SJSA1 (cell line): ENCODE measurements around the gene CMTR2. TPM values are rescaled to one million over a fixed set of nuclear protein-coding genes. Genes with fewer than 3 reads are reported as not detected.
A peak's percentile ranks its signal among the peaks of the same experiment; 100 is the strongest.
"Not testable (repeated sequence)": the region's sequence is repeated elsewhere in the genome, so short reads cannot be mapped to it uniquely, and the experiment has no call there.

Experiments
- DNase-seq, 2 experiments: peaks; one replicate each; pipeline ENCODE4 v3.0.0-alpha.2; 2015 to 2020; ENCODE audit warnings: low spot score in 2 of 2, low read depth in 1 of 2
- H3K27ac ChIP-seq: fragments of 250-450 bp; sonication (Bioruptor Pico); 2 replicates; pipeline ENCODE4 v1.5.1; 2020; ENCODE audit warnings: mild to moderate bottlenecking, moderate library complexity
- H3K27me3 ChIP-seq: fragments of 250-450 bp; sonication (Bioruptor Pico); replicated peaks from 2 replicates; pipeline ENCODE4 v1.5.1; 2020; ENCODE audit warnings: mild to moderate bottlenecking, moderate library complexity
- H3K36me3 ChIP-seq: fragments of 250-450 bp; sonication (Bioruptor Pico); 2 replicates; pipeline ENCODE4 v1.5.1; 2020; ENCODE audit warnings: mild to moderate bottlenecking
- H3K4me1 ChIP-seq: fragments of 250-450 bp; sonication (Bioruptor Pico); replicated peaks from 2 replicates; pipeline ENCODE4 v1.6.1; 2021; ENCODE audit warnings: mild to moderate bottlenecking
- H3K4me3 ChIP-seq: fragments of 250-450 bp; sonication (Bioruptor Pico); 2 replicates; pipeline ENCODE4 v1.5.1; 2020; ENCODE audit warnings: mild to moderate bottlenecking
- H3K9me3 ChIP-seq: fragments of 250-450 bp; sonication (Bioruptor Pico); replicated peaks from 2 replicates; pipeline ENCODE4 v1.5.1; 2020; ENCODE audit warnings: mild to moderate bottlenecking
- total RNA-seq: library from RNA; depleted of rRNA; stranded (reverse); fragments of >200 nt; shearing (Covaris generic); gene quantifications from 2 replicates; pipeline ENCODE4 v1.2.3, GENCODE V29; 2014

The CMTR2 gene
- total RNA-seq, 1 experiment from 2014 or later: 31.2 TPM

DNA sequence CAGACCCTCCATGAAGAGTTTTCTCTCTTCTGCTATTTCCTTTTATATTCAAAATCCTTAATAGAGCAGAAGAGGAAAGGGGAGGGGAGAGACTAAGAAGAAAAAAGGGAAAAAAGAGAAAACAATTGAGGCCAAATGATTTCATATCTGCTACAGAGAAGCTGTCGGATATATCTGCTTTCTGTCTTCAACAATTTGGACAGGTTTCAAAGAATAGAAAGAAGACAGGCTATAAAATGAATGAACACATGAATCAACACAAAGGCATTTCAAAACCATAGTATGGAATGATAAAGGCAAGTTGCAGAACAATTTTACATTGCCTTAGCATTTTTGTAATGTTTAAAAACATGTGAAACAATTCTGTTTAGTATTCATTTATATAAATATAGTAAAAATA is 4.7 kb upstream of the CMTR2 start:
- no peaks in the 10 kb centered on the region; the same call in 1 of the 2 replicates for H3K27me3 ChIP-seq
- H3K27ac ChIP-seq: no peak overlapping the region
- no peak overlapping the region for H3K4me3 ChIP-seq
- no peak for DNase-seq
- no peaks in the 10 kb centered on the region for H3K36me3 ChIP-seq
- no peaks in the 10 kb centered on the region for H3K4me1 ChIP-seq
- no peaks in the 10 kb centered on the region for H3K9me3 ChIP-seq

DNA sequence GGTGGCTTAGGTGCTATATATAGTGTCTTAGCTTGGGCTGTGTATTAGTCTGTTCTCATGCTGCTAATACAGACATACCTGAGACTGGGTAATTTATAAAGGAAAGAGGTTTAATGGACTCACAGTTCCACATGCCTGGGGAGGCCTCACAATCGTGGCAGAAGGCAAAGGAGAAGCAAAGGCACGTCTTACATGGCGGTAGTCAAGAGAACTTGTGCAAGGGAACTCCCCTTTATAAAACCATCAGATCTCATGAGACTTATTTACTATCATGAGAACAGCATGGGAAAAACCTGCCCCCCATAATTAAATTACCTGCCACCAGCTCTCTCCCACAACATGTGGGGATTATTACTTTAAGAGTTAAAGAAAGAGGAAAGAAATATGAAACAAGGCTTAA is 2.9 kb upstream of the CMTR2 start:
- not testable (repeated sequence) for DNase-seq, H3K9me3 ChIP-seq, H3K4me1 ChIP-seq, H3K36me3 ChIP-seq, H3K27ac ChIP-seq, H3K4me3 ChIP-seq, H3K27me3 ChIP-seq

DNA sequence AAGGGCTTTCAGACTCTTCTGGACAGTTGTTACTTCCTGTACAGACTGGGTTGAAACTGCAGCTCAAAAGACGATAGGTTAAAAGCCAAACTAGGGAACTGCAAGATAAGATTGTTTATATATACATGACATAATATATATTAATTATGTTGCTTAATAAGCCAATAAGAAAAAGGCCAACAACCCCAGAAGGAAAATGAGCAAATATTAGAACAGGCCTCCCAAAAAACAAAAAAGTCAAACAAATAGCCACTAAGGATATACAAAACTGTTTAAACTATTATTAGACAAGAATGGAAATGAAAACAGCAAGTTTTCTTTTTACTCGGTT is 495 bp upstream of the CMTR2 start:
- H3K9me3 ChIP-seq: no peaks in the 10 kb centered on the region
- H3K27ac ChIP-seq: no peak overlapping the region

DNA sequence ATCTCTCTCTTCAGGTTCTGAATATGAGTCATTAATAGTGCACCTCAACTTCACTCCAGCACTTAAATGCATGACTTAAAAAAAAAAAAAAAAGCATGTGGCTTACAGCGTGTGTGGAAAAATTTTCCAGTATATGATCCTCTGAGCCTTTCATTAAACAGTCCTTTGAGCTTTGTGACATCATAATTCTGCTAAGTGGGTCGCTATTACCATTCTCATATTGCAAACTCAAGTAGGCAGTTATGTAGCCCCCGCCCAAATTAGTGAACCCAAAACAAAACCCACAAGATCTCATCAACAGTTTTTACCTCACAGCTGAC is 672 bp downstream of the CMTR2 start:
- Histone ChIP-seq H3K9me3 (no peaks in the 10 kb centered on the region), H3K27me3 (no peaks in the 10 kb centered on the region), H3K4me3 (peak overlapping the region; percentile 62), H3K4me1 (peaks cover 8% of the 10 kb centered on the region), H3K36me3 (peaks cover 11% of the 10 kb centered on the region), H3K27ac (peak overlapping the region; percentile 69)
- no peak for DNase-seq

More for the DNA sequence above, 495 bp upstream of the CMTR2 start:
- DNase-seq: peak in 1 of 2 experiments; percentile 4
- H3K4me3 ChIP-seq: peak overlapping the region; percentile 62
- peaks cover 8% of the 10 kb centered on the region for H3K4me1 ChIP-seq
- H3K27me3 ChIP-seq: no peaks in the 10 kb centered on the region; the same call in 1 of the 2 replicates
- H3K36me3 ChIP-seq: peaks cover 10% of the 10 kb centered on the region

DNA sequence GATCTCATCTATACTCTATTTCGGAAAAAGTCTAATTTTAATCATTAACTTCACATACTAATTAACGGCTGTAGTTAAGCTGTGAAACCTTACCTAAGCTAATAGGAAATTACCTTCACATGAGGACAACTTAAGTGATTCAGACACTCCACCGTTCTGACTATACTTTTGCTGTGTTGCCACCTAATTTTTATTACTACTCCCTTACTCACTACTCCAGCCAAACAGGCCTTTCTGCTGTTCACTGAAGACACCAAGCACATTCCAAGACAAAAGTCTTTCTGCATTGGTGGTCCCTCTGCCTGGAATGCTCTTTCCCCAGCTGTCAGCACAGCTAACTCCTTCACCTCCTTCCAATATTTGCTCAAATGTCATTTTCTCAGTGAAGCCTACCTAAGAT is 1.3 kb downstream of the CMTR2 start:
- H3K4me1 ChIP-seq: peaks cover 8% of the 10 kb centered on the region
- no peak overlapping the region for H3K27ac ChIP-seq
- DNase-seq: peak in 1 of 2 experiments; percentile 21
- peaks cover 14% of the 10 kb centered on the region for H3K36me3 ChIP-seq
- no peak overlapping the region; the same call in 1 of the 2 replicates for H3K4me3 ChIP-seq
- no peaks in the 10 kb centered on the region for H3K27me3 ChIP-seq
- H3K9me3 ChIP-seq: no peaks in the 10 kb centered on the region

DNA sequence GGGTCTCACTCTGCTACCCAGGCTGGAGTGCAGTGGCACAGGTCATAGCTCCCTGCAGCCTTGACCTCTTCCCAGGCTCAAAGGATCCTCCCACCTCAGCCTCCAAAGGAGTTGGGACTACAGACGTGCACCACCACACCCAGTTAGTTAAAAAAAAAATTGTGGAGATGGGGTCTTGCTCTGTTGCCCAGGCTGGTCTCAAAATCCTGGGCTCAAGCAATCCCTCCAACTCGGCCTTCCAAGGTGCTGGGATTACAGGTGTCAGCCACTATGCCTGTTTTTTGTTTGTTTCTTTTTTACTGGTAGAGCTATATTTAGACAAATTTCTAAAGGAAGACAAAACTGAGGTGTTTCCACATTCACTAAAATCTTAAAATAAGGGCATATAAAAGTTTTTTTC is 1.7 kb downstream of the CMTR2 start:
- Histone ChIP-seq H3K27ac (no peak overlapping the region), H3K4me3 (no peak overlapping the region), H3K4me1 (peaks cover 8% of the 10 kb centered on the region), H3K9me3 (no peaks in the 10 kb centered on the region), H3K36me3 (peaks cover 16% of the 10 kb centered on the region), H3K27me3 (no peaks in the 10 kb centered on the region)
- DNase-seq: no peak

DNA sequence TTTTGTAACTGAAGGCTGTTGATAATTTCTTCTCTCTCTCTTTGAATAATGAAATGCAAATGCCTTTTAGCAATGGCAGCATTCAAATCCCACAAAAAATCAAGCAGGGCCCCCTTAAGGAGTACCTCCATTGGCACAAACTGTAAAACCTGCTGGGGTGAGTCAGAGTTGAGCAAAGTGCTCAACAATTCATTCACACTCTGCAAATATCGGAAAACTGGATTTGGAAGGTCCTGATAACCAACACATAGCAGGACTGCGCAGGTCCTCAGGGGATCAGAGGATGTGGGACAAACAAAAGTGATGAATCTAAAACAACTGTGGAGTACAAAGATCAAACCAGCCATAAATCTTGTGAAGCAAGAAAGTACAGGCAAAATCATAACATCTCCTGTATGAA is 5.6 kb downstream of the CMTR2 start:
- no peaks in the 10 kb centered on the region for H3K9me3 ChIP-seq
- peaks cover 16% of the 10 kb centered on the region for H3K36me3 ChIP-seq
- DNase-seq: no peak
- peaks cover 8% of the 10 kb centered on the region for H3K4me1 ChIP-seq
- H3K4me3 ChIP-seq: no peak overlapping the region
- H3K27me3 ChIP-seq: no peaks in the 10 kb centered on the region
- no peak overlapping the region for H3K27ac ChIP-seq

DNA sequence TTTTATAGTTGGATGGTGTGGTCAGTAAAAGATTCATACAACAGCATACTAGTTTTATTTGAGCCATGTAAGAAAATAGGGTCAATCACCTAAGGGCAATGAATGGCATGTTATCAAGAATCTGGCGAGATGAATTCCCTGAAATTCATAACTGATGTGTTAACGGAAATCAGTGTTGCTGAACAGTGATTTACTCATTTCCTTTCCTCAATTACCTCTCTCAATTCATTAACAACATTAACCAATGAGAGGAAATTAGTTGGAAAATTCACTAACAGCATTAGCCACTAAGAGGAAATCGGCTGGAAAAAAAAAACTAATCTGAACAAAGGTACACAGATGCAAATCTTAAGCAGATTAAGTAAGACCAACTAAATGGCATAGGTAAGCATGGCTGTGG is 6.3 kb downstream of the CMTR2 start:
- H3K27ac ChIP-seq: no peak overlapping the region
- no peak for DNase-seq
- H3K9me3 ChIP-seq: no peaks in the 10 kb centered on the region
- H3K4me3 ChIP-seq: no peak overlapping the region
- H3K36me3 ChIP-seq: peaks cover 16% of the 10 kb centered on the region
- no peaks in the 10 kb centered on the region for H3K27me3 ChIP-seq
- peaks cover 3% of the 10 kb centered on the region for H3K4me1 ChIP-seq

DNA sequence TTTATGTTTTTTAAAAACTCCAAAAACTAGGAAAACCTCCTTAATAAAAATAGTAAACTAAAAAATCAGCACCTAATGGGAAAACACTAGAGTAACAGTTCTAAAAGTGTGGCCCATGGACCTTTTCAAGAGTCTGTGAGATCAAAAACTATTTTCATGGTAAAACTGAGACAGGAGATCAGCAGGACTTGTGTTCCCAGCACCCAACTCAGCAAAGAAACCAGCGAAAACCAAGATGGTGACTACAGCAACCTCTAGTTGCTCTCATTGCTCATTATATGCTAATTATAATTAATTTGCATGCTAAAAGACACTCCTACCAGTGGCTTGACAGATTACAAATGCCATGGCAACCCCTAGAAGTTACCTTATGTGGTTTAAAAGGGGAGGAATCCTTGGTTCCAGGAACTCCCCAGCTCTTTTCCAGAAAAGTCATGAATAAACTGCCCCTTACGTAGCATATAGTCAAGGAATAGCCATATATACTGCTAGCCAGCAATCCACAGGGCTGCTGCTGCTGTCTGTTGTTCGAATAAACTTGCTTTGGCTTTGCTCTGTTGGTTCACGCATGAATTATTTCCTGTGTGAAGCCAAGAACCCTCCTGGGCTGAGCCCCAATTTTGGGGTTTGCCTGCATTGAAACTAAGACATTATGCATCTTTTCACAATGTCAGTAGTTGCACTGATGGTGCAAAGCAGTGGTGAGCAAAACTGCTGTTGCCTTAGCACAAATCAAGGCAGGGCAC is 12.4 kb downstream of the CMTR2 start:
- DNase-seq: no peak
- Histone ChIP-seq H3K27me3 (no peaks in the 10 kb centered on the region; the same call in 1 of the 2 replicates), H3K4me3 (no peak overlapping the region), H3K27ac (no peak overlapping the region), H3K4me1 (no peaks in the 10 kb centered on the region), H3K9me3 (no peaks in the 10 kb centered on the region), H3K36me3 (no peaks in the 10 kb centered on the region)

DNA sequence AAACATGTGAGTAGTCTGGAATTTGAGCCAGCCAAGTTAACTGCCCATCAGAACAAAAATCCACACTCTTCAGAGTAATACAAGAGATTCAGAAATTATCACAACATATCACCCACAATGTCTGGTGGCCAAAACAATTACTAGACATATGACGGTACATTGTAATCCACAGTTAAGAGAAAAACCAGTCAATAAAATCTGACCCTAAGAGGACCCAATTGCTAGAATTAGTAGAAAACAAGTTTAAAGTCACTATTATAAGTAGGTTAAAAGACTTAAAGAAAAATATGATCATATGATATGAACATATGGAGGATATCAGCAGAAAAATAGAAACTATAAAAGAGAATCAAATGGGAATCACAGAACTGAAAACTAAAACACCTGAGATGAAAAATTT is 15.8 kb downstream of the CMTR2 start:
- no peak for DNase-seq
- Histone ChIP-seq H3K9me3 (no peaks in the 10 kb centered on the region), H3K4me1 (no peaks in the 10 kb centered on the region), H3K36me3 (no peaks in the 10 kb centered on the region), H3K27ac (no peak overlapping the region), H3K4me3 (no peak overlapping the region), H3K27me3 (peaks cover 4% of the 10 kb centered on the region; the same call in 1 of the 2 replicates)

DNA sequence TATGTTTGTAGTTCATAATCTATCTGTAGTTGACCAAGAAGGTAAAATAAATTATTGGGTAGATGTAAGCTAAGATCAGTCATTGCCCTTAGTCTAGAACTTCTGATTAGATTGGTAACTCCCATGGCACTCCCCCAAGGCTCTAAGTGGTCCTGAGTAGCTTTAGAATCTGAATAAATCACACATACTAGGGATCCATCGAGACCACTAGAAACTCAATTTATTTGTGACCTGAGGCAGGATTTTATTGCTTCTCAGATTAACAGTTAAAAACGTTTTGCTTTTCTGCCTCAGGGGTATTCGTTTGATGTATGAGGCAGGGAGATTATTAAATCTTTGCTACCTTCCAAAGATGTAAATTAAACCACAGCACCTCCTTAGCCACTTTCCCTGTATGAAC is 24.9 kb downstream of the CMTR2 start:
- Histone ChIP-seq H3K4me1 (no peaks in the 10 kb centered on the region), H3K36me3 (no peaks in the 10 kb centered on the region), H3K4me3 (no peak overlapping the region), H3K9me3 (no peaks in the 10 kb centered on the region), H3K27me3 (peaks cover 4% of the 10 kb centered on the region; the same call in 1 of the 2 replicates), H3K27ac (no peak overlapping the region)
- no peak for DNase-seq

DNA sequence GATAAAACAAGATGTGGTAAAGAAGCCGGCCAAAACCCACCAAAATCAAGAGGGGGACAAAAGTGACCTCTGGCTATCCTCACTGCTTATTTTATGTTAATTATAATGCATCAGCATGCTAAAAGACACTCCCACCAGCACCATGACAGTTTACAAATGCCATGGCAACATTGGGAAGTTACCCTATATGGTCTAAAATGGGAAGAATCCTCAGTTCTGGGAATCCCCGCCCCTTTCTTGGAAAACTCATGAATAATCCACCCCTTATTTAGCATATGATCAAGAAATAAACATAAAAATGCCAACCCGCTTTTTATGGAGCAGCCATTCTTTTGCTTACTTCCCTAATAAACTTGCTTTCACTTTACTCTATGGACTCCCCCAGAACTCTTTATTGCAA is 25.6 kb downstream of the CMTR2 start:
- no peak for DNase-seq
- H3K36me3 ChIP-seq: no peaks in the 10 kb centered on the region
- no peak overlapping the region for H3K27ac ChIP-seq
- no peak overlapping the region for H3K4me3 ChIP-seq
- H3K4me1 ChIP-seq: no peaks in the 10 kb centered on the region
- H3K27me3 ChIP-seq: peaks cover 4% of the 10 kb centered on the region; the same call in 1 of the 2 replicates
- H3K9me3 ChIP-seq: no peaks in the 10 kb centered on the region

DNA sequence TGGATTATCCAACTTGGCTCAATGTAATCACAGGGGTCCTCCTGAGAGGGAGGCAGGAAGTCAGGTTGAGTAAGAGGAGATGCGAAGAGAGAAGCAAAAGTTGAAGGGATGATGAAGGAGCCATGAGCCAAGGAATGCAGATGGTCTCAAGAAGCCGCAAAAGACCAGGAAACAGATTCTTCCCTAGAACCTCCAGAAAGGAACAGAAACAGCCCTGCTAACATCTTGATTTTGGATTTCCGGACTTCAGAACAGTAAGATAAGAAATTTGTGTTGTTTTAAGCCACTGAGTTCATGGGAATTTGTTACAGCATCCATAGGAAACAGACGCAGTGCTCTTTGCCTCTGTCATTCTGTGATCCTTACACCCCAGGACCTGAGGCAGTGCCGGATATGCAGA is 26.8 kb downstream of the CMTR2 start:
- no peak overlapping the region for H3K27ac ChIP-seq
- peaks cover 4% of the 10 kb centered on the region for H3K27me3 ChIP-seq
- no peak overlapping the region for H3K4me3 ChIP-seq
- no peak for DNase-seq
- H3K4me1 ChIP-seq: no peaks in the 10 kb centered on the region
- no peaks in the 10 kb centered on the region for H3K36me3 ChIP-seq
- no peaks in the 10 kb centered on the region for H3K9me3 ChIP-seq

DNA sequence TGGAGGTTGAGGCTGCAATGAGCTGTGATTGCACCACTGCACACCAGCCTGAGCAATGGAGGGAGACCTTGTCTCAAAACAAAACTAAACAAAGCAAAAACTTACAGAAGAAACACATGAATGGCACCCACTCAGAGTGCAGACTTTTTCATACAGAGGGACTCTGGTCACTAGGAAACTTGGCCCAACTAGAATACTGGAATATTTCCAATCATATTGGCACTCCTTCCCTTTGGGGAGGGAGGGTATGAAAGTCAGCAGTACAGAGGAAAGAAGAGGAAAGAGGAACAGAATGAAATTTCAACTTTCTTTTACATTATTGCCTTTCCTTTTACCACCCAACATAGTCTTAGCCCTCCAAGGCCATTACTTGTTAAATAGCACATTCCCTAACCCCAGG is 28.2 kb downstream of the CMTR2 start:
- no peaks in the 10 kb centered on the region for H3K9me3 ChIP-seq
- H3K27ac ChIP-seq: no peak overlapping the region
- H3K4me1 ChIP-seq: no peaks in the 10 kb centered on the region
- no peaks in the 10 kb centered on the region for H3K36me3 ChIP-seq
- H3K27me3 ChIP-seq: peaks cover 4% of the 10 kb centered on the region
- H3K4me3 ChIP-seq: no peak overlapping the region
- DNase-seq: no peak

DNA sequence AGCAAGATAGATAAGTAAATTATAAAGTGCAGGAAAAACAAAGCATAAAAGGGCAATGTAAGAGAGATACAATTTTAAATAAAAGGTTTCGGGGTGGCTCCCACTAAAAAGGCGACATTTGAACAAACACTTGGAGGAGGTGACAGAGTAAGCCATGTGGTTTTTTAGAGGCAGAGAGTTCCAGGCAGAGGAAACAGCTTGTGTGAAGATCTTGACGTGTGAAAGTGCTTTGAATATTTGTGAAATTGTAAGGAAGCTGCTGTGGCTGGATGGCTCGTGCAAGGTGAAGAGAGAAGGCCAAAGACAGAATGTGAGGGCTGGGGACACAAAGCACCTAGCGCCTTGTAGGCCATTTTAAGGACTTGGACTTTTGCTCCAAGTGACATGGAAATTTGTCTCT is 30.1 kb downstream of the CMTR2 start:
- no peaks in the 10 kb centered on the region for H3K4me1 ChIP-seq
- H3K27me3 ChIP-seq: no peaks in the 10 kb centered on the region; the same call in none of the 2 replicates
- no peaks in the 10 kb centered on the region for H3K9me3 ChIP-seq
- no peaks in the 10 kb centered on the region for H3K36me3 ChIP-seq
- no peak for DNase-seq
- no peak overlapping the region for H3K27ac ChIP-seq
- no peak overlapping the region for H3K4me3 ChIP-seq
